CD4-positive, alpha-beta T cell treated with Interleukin-17A for 4 hours (primary cell): ENCODE measurements around the gene SLC12A3.
"Not testable (repeated sequence)": the region's sequence is repeated elsewhere in the genome, so short reads cannot be mapped to it uniquely, and the experiment has no call there.

ENCODE experiments used
- DNase-seq: peaks from one replicate; pipeline ENCODE4 v3.0.0-alpha.2; 2020; ENCODE audit warnings: mixed read lengths

The SLC12A3 gene

DNA sequence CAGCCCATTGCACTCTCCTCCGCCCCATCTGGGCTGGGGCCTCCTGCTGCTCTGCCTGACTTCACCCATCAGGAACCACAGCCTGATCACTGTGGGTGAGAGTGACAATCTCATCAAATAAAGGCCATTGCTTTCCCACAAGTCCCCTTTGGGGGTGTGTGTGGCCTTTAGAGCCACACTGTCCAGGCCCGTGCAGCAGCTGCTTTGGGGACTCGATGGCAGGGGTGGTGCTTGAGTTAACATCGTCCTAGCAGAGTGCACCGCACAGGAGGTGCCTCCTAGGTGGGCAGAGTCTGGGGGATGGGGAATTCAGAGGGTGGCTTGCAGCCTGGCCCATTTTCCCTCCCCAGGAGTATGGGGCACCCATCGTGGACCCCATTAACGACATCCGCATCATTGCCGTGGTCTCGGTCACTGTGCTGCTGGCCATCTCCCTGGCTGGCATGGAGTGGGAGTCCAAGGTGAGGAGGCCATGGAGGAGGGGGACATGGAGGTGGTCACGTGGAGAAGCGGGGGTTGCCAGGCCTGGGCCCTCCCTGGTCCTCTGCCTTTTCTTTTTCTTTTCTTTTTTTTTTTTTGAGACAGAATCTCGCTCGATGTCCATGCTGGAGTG lies 5.4 kb downstream of the SLC12A3 start:
- DNase-seq = no peak

DNA sequence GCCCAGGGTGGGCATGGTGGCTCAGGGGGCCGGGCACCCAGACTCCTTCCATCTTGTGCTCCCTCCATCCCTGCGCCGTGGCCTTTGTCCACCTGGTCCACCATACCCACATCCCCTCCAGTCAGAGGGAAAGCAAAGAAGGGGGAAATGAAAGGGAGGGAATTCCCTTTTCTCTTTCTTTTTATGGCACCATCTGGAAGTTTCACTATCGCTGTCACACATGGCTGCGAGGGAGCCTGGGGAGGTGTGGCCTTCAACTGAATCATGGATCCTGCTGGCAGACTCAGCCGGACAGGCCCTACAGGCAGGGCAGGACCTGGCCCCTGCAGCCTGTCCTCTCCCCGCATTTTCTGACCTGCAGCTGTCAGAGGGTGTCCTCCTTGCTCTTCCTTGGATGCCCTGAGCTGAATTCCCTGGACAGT lies 6.2 kb downstream of the SLC12A3 start:
- DNase-seq = no peak

DNA sequence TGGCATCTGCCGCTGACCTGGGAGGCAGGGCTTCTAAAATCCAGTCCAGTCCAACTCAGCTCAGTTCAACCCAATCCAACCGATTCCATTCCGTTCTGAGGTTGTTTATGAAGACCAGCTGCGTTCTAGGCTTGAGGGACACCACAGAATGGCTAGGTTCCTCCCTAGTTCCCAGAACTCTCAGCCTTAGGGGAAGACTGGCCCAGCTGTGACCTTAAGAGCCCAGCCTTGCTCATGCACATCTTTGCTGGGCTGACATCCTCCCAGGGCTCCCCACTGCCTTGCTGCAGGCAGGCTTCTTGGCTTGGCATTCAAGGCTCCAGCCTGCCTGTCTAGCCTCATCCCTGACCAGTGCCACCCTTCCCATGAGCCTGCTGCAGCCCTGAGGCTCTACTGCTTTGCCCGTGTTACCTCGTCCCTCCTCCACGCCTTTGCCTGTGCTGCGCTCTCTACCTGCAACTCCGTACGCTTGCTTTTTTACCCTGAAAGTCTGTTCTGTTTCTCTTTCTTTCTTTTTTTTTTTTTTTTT lies 7.9 kb downstream of the SLC12A3 start:
- no peak for DNase-seq

DNA sequence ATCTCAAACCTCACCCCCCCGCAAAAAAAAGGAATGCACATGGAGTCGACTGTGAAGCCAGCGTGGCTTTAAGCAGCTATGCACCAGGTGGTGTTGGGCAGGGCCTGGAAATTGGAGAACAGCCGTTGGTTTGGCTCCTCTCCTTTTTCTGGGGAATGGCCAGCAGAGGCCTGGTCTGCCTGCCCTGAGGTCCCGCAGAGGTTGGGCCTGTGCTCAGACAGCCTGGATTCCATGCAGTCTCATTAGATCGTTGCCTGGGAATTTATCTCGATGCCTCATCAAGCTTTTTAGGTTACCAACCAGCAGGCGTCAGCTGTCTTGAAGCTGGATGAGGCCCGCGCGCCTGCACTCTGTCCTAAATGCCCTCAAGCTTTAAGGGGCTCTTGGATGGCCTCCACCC lies 9.8 kb downstream of the SLC12A3 start:
- DNase-seq = no peak

DNA sequence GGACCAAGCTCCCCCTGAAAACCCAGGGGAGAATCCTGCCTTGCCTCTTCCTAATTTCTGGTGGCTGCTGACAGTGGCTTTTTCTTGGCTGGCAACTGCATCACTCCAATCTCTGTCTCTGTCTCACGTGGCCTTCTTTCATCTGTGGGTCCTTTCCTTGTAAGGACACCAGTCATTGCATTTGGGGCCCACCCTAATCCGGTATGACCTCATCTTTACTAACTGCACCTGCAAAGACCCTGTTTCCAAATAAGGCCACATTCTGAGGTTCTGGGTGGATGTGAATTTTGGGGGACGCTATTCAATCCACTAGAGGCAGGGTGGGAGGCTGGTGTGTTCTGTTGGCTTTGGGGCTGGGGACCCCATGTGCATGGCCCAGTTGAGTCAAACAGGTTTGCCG lies 11.0 kb downstream of the SLC12A3 start:
- no peak for DNase-seq

DNA sequence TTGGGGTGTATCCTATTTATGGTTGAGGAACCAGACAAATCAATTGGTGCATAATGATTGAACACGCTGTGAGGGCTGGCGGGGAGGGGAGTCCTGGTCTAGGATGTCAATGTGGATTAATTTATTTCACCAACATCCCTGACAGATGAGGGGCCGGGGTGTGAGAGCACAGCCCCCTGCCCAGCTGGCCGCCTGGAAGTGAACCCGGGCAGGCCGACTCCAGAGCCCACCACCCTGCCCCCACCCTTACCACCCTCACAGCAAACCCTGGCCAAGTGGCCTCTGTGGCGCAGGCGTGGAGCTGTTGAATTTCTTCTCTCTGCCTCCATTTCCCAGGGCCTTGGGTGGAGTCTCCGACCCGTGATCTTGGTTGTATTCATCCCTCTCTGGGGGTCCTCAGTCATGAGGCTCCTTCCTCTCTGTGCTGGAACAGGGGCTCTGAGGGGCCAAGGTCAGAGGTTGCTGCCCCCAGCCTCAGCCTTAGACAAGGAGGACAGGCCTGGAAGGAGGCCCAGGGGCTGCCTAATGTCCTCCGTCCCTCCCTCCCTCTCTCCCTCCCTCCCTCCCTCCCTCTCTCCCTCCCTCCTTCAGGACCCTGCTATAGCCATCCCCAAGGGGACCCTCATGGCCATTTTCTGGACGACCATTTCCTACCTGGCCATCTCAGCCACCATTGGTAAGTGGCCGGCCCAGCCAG lies 12.6 kb downstream of the SLC12A3 start:
- no peak for DNase-seq

DNA sequence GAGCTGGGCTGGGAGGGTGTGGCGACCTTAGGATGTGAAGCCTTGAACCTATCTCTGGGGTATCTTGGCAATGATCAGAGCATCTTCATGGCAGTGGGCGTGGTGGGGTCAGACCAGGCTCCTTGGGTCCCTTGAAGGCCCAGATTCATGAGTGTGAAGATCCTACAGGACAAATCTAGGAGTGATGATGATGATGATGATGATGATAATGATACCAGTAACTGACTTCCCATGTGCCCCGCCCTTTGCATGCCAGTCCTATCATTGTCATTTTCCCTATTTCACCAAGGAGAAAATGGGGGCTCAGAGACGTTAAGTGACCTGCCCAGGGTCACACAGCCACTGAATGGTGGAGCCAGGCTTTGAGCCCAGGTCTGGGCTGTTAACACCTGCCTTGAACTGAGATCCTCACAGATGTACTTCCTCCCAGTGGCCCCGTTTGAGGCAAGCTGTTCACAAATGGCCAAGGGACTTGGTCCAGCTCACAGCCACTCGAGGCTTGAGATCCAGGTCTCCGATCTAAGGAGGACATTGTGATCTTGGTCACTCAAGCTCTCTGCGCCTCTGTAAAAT lies 13.4 kb downstream of the SLC12A3 start:
- no peak for DNase-seq

DNA sequence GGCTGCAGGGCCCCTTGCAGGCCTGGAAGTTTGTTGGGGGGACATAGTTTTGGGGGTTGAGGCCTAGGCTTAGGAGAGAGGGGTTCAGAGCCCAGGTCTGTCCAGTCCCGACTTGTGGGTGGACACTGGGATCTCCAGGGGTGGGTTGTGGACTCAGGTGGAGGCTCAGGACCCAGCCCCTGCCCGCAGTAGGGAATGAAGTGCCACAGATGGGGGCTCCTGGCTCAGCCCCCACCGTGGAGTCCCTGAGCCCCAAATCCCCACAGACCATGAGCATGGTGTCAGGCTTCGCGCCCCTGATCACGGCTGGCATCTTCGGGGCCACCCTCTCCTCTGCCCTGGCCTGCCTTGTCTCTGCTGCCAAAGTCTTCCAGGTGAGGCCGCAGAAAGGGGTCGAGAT lies 14.3 kb downstream of the SLC12A3 start:
- DNase-seq = no peak

DNA sequence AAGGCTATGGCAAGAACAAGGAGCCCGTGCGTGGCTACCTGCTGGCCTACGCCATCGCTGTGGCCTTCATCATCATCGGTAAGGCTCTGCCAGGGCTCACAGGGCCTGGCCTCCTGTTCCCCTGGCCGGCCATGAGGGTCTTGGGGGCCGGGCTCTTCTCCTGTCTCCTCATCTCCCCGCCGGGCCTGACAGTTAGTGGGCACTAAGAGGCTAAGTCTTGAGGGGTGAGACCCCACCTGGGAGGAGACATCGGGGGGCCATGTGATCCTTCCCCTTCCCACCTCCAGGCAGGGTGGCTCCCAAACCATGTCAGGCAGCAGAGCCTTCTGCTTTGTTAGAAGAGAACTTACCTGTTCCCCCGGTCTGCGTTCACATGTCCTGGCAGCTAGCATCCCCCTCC lies 15.2 kb downstream of the SLC12A3 start:
- DNase-seq = no peak

DNA sequence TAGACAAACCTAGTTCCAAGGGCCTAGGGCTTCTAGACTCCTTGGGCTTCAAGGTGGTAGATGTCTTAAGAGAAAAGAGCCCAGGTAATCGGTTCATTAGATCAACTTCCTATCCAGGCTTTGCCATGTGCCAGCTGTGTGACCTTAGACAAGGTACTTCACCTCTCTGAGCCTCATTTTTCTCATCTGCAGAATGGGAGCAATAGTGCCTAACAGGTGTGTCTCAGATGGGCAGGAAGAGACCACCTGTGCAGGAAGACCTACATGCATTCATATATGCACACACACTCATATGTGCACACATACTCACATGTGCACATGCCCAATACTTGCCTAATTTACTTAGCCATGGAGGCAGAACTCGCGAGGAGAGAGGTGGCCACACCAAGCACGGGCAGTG lies 15.7 kb downstream of the SLC12A3 start:
- no peak for DNase-seq

DNA sequence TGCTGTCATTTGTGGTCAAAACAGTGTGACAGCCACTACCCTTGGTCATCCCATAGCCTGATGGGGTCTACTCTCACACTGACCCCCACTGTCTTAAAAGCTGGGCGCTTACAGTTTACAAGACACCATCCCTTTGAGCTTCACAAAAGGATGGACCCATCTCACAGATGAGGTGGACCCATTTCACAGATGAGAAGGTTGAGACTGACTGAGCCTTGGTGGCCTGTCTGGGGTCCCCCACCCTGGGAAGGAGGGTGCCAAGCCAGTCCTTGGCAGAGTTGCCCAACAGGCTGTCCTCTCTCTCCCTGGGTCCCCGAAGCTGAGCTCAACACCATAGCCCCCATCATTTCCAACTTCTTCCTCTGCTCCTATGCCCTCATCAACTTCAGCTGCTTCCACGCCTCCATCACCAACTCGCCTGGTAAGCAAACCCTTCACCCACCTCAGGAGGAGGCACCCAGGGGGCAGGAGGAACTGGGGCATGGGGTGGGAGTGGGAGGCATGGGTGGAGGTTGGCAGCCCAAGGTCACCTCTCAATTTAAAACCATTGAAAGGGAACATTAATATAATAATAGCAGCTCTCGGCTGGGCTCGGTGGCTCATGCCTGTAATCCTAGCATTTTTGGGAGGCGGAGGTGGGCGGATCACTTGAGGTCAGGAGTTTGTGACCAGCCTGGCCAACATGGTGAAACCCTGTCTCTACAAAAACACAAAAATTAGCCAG lies 17.2 kb downstream of the SLC12A3 start:
- no peak for DNase-seq

DNA sequence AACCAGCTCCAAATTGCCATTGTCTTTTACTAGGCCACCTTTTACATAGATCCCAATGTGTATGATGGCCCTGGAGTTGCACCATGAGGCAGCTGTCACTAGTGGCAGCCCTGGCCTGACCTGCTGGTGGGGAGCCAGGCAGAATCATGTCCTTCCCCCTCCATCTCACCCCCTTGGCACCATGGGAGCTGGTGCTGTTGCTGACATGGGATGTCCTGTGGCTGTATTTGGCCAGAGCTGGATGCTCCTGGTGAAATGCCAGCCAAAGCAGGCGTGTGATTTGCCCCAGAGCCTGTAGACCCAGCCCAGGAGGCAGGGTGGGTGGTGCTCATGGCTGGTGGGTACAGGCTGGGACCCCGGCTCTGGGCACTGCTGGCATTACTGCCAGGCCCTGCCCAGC lies 18.6 kb downstream of the SLC12A3 start:
- DNase-seq = no peak

DNA sequence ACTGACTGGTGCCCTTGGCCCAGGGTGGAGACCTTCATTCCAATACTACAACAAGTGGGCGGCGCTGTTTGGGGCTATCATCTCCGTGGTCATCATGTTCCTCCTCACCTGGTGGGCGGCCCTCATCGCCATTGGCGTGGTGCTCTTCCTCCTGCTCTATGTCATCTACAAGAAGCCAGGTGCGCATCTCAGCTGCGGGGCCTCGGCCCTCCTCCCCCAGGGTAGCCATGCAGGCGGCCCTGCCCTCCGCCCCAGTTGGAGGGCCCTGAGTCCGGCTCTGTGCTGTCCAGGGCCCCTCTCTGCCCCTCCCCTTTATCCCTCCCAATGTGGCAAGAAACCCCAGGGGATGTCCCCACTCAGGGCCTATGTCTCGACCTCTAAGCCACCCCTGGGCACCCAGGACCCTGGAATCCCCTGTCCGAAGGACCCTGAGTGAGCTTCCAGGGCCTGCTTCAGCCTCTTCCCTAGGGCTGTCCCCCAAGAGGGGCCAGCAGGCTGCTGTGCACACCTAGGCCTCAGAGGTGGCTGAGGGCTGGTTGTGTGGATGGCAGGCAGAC lies 19.1 kb downstream of the SLC12A3 start:
- no peak for DNase-seq

DNA sequence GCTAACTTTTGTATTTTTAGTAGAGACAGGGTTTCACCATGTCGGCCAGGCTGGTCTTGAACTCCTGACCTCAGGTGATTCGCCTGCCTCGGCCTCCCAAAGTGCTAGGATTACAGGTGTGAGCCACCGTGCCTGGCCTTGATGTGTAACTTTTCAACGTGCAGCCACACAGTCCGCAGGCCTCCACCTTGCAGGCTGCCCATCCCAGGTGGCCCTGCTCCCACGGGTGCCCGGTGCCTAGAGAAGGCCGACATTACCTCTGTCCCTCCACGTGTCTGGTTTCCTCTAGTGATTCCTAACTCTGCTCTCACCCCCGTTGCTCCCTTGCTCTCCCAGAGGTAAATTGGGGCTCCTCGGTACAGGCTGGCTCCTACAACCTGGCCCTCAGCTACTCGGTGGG lies 19.9 kb downstream of the SLC12A3 start:
- not testable (repeated sequence) for DNase-seq

DNA sequence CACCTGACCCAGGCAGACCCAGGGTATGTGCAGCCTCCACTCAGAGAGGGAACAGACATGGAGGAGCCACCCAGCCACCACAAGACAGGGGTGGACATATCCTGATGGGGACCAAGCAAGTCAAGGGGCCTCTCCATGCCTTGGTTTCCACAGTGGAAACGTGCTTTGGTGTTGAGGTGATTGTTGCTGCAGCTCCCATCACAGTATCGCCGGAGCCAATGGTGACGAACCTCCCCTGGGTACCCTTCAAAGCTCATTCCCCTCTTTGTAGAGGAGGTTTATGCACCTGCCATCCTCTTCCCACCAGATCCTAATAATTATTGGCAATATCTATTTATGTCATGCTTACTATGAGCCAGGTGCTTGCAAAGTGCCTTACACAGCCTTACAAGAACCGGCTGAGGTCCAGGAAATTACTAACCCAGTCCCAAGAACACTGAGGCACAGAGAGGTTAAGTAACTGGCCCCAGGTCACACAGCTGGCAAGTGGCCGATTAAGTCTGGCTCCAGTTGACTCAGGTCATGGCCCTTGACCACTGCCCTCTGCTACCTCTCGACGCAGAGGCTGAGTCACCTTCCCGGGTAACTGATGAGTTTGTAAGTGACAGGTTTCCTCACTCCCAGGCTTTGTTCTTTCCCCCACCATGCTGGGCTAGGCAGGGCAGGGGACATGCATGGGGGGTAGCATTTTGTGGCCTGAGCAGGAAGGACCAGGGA lies 20.6 kb downstream of the SLC12A3 start:
- DNase-seq = no peak

DNA sequence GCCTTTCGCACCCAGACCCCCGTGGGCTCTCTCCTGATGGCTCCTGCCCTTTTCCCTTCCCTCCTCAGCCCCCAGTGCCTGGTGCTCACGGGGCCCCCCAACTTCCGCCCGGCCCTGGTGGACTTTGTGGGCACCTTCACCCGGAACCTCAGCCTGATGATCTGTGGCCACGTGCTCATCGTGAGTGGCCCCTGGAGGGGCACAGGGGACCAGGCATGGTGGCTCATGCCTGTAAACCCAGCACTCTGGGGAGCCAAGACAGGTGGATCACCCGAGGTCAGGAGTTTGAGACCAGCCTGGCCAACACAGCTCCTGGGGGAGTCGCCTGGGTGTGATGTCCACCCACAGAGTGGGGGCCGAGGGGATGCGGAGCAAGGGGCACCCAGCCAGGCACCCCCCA lies 21.3 kb downstream of the SLC12A3 start:
- no peak for DNase-seq

DNA sequence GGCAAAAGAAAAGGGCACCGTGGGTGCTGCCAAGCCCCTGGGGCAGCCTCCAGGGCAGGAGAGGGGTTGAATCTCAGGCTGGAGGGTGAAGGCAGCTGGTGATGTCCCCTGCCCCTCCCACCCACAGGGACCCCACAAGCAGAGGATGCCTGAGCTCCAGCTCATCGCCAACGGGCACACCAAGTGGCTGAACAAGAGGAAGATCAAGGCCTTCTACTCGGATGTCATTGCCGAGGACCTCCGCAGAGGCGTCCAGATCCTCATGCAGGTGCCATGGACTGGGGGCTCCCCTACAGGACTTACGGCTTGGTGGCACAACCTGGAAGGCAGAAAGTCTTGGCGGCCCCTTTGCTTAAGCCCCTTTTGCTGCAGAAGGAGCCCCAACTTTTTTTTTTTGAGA lies 21.8 kb downstream of the SLC12A3 start:
- DNase-seq = no peak

DNA sequence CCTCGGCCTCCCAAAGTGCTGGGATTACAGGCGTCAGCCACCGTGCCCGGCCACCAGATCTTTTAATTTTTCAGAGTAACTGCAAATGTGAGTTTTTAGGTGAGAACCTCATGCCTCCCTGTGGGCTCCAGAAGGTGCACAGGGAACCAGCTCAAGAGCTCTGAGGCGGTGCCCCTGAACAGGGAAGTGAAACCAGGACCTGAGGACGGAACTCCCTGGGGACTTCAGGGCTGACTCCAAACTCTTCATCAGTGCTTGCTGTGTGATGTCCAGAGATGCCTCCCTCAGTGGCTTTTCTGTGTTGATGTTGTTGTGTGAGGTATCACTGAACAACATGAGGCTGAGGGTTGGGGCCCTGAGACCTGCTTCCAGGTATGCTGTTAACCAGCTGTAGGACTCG lies 23.8 kb downstream of the SLC12A3 start:
- DNase-seq = no peak

DNA sequence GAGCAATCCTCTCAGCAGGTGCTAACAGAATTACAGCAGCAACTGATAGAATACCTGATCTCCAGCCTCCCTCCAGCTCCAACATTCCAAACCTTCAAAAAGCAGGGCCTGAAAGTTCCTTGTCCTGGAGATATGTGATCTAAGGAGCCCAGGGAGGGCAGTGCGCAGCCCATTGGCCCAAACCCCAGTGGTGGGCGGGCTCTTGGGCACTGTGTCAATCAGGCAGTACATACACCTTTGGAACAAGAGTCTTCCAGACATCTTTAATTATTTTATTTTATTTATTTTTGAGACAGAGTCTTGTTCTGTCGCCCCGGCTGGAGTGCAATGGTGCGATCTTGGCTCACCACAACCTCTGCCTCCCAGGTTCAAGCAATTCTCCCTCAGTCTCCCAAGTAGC lies 24.2 kb downstream of the SLC12A3 start:
- no peak for DNase-seq

DNA sequence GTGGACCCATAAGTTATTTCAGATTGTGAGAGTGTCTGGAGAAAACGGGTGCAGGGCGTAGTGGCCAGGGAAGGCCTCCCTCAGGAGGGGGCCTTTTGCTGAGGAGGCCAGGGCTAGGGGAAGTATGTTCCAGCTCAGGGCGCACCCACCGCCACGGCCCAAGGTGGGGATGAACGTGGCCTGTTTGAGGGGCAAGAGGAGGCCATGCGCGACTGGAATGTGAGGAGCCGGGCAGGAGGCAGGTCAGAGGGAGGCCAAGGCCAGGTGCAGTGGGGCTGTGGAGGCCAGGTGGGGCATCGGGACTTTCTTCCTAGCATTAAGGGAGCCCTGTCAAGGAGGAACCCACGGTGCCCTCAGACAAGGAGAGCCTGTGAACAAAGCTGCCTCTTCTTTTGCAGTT lies 26.7 kb downstream of the SLC12A3 start:
- DNase-seq = no peak

DNA sequence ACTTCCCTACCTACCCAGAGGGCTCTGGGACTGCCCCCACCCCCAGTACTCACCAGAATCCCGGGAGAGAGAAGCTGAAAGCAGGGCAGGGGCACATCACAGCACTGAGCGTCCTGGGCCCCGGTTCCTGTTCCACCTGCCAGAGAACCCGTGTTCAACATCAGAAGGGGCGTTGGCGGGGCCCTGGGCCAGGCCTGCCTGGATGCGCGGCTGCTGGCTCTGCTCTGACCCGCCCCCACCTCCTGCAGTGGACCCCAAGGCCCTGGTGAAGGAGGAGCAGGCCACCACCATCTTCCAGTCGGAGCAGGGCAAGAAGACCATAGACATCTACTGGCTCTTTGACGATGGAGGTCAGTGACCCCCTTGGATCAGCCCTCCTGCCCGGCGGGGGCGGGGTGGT lies 27.7 kb downstream of the SLC12A3 start:
- DNase-seq = no peak

DNA sequence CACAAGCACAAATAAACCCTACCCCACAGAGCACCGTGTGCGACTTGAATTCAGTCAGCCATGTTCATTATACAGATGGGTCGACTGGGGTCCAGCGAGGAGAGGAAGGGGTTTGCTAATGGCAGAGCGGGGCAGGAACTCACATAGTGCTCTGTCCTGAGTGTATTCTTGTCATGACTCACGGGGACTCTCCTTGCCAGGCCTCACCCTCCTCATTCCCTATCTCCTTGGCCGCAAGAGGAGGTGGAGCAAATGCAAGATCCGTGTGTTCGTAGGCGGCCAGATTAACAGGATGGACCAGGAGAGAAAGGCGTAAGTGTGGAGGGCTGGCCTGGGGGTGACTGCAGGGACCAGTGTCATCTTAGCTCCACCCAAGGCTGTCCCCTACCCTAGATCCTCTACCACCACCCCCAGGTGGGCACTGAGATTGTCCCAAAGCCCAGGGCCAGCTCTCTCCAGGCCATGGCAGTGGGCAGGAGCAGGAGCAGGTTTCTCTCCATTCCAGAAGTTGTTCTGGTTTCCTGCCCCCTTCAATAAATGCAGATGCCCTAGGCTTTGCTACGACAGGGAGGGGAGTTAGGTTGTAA lies 29.4 kb downstream of the SLC12A3 start:
- DNase-seq = no peak
